GM12878 (cell line): ENCODE data around the gene ARSJ.

ENCODE experiments used
- BHLHE40 ChIP-seq, 2 experiments: fragments of 450-650 bp in 1 of 2; IDR thresholded peaks; 2 replicates each; pipeline ENCODE4 v1.6.1; 2011 to 2017; ENCODE audit warnings: low read depth in 2 of 2, borderline replicate concordance in 1 of 2, improper control_type of control experiment in 1 of 2, low read length in 1 of 2, mild to moderate bottlenecking in 1 of 2
- BRCA1 ChIP-seq: IDR thresholded peaks from 2 replicates; pipeline ENCODE4 v1.6.1; 2011; ENCODE audit warnings: low read depth, low read length, improper control_type of control experiment
- HDGF ChIP-seq: fragments of 450-650 bp; IDR thresholded peaks from 2 replicates; pipeline ENCODE4 v1.6.1; 2016; ENCODE audit warnings: antibody characterized with exemption
- JUND ChIP-seq: IDR thresholded peaks from 2 replicates; pipeline ENCODE4 v1.6.1; 2012; ENCODE audit warnings: low read depth, mild to moderate bottlenecking, low read length, improper control_type of control experiment, moderate library complexity
- POLR2A ChIP-seq: IDR thresholded peaks from 2 replicates; pipeline ENCODE4 v1.6.1; 2011; ENCODE audit warnings: low read depth, mild to moderate bottlenecking, low read length
- POLR2AphosphoS2 ChIP-seq: IDR thresholded peaks from 2 replicates; pipeline ENCODE4 v1.6.1; 2011; ENCODE audit warnings: low read depth, mild to moderate bottlenecking, low read length, improper control_type of control experiment, moderate library complexity
- RB1 ChIP-seq: fragments of 450-650 bp; formaldehyde crosslinking; IDR thresholded peaks from 2 replicates; pipeline ENCODE4 v1.6.1; 2017; ENCODE audit warnings: mild to moderate bottlenecking, borderline replicate concordance
- SREBF1 ChIP-seq: IDR thresholded peaks from 2 replicates; pipeline ENCODE4 v1.6.1; 2012; ENCODE audit warnings: mild to moderate bottlenecking, low read length
- TF ChIP-seq, protein P1 (sequence below), 3 experiments: IDR thresholded peaks in 2 of 3; conservative IDR thresholded peaks in 1 of 3; 2 replicates each; pipeline ENCODE4 v1.5.1; 2011; ENCODE audit warnings: low read depth in 3 of 3, low read length in 3 of 3, mild to moderate bottlenecking in 3 of 3, control low read depth in 2 of 3, moderate library complexity in 2 of 3, inconsistent platforms in 1 of 3, mixed read lengths in 1 of 3; ENCODE audit not compliant: control insufficient read depth in 2 of 3, insufficient read depth in 1 of 3; ENCODE audit errors: extremely low read depth in 1 of 3
- TF ChIP-seq, protein P2 (sequence below): IDR thresholded peaks from 2 replicates; pipeline ENCODE4 v1.6.1; 2012; ENCODE audit warnings: low read depth, low read length, improper control_type of control experiment
- TF ChIP-seq, protein P3 (sequence below): IDR thresholded peaks from 2 replicates; pipeline ENCODE4 v1.6.1; 2011; ENCODE audit warnings: borderline replicate concordance, low read depth, mild to moderate bottlenecking, moderate library complexity, low read length; ENCODE audit not compliant: insufficient read depth, poor library complexity, severe bottlenecking

DNA sequence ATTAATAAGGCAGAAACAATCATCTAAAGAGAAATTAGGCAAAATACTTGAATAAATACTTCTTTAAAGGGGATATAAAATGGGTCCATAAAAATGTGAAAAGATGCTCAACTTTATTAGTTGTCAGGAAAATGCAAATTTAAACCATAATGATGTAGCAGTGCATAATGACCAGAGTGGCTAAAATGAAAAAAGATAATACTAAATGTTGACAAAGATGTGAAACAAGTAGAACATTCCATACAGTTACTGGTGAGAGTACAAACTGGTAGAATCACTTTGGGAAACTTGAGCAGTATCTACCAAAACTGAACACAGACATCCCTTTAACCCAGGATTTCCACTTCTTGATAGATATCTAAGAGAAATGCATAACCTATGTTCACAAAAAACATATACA is 5.0 kb downstream of the ARSJ start:
- TF ChIP-seq, protein P1, sequence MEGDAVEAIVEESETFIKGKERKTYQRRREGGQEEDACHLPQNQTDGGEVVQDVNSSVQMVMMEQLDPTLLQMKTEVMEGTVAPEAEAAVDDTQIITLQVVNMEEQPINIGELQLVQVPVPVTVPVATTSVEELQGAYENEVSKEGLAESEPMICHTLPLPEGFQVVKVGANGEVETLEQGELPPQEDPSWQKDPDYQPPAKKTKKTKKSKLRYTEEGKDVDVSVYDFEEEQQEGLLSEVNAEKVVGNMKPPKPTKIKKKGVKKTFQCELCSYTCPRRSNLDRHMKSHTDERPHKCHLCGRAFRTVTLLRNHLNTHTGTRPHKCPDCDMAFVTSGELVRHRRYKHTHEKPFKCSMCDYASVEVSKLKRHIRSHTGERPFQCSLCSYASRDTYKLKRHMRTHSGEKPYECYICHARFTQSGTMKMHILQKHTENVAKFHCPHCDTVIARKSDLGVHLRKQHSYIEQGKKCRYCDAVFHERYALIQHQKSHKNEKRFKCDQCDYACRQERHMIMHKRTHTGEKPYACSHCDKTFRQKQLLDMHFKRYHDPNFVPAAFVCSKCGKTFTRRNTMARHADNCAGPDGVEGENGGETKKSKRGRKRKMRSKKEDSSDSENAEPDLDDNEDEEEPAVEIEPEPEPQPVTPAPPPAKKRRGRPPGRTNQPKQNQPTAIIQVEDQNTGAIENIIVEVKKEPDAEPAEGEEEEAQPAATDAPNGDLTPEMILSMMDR (IDR thresholded peaks at IDR 0.05 in 2 of 3, conservative IDR thresholded peaks at IDR 0.05 in 1 of 3; ENCODE audit: control insufficient read depth in 2 of 3, extremely low read depth in 1 of 3, insufficient read depth in 1 of 3, low read depth in 3 of 3, low read length in 3 of 3), result no peak
- TF ChIP-seq, protein P2, sequence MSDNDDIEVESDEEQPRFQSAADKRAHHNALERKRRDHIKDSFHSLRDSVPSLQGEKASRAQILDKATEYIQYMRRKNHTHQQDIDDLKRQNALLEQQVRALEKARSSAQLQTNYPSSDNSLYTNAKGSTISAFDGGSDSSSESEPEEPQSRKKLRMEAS, result no peak
- TF ChIP-seq JUND (no peak), POLR2A (no peak), SREBF1 (no peak), POLR2AphosphoS2 (no peak), BRCA1 (no peak), RB1 (no peak), HDGF (no peak), BHLHE40 (IDR thresholded peaks at IDR 0.05; ENCODE audit: borderline replicate concordance in 1 of 2, low read depth in 2 of 2, low read length in 1 of 2) (no peak)
- TF ChIP-seq, protein P3, sequence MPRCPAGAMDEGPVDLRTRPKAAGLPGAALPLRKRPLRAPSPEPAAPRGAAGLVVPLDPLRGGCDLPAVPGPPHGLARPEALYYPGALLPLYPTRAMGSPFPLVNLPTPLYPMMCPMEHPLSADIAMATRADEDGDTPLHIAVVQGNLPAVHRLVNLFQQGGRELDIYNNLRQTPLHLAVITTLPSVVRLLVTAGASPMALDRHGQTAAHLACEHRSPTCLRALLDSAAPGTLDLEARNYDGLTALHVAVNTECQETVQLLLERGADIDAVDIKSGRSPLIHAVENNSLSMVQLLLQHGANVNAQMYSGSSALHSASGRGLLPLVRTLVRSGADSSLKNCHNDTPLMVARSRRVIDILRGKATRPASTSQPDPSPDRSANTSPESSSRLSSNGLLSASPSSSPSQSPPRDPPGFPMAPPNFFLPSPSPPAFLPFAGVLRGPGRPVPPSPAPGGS, result no peak
